Measurements from ENCODE around the gene GPR37L1.

The GPR37L1 gene

GRCh38 chr1:202182040-202182877 lies 59.5 kb downstream of the GPR37L1 start:
- no peaks in the 10 kb centered on the region; the same call in 1 of the 2 replicates for H3K27me3 ChIP-seq (replicated peaks; ENCODE audit: control insufficient read depth, insufficient read depth, low read length)
- DNase-seq (ENCODE audit: extremely low read depth, insufficient read length) = no peak
- no peak overlapping the region for H3K4me3 ChIP-seq (replicated peaks; ENCODE audit: low read depth, low read length)
- no peaks in the 10 kb centered on the region for H3K36me3 ChIP-seq (ENCODE audit: control insufficient read depth, insufficient read depth, low read length)
- no peak for TF ChIP-seq CTCF (IDR thresholded peaks at IDR 0.05; ENCODE audit: insufficient read depth, low read length, poor library complexity, severe bottlenecking)

All from GM06990 (cell line).